ENCODE measurements around the gene ZC3H7B.
"Not testable (repeated sequence)": the region's sequence is repeated elsewhere in the genome, so short reads cannot be mapped to it uniquely, and the experiment has no call there.

Gene ZC3H7B

GRCh38 chr22:41286639-41287091, 14.7 kb upstream of the ZC3H7B start:
- TF ChIP-seq, protein P1, sequence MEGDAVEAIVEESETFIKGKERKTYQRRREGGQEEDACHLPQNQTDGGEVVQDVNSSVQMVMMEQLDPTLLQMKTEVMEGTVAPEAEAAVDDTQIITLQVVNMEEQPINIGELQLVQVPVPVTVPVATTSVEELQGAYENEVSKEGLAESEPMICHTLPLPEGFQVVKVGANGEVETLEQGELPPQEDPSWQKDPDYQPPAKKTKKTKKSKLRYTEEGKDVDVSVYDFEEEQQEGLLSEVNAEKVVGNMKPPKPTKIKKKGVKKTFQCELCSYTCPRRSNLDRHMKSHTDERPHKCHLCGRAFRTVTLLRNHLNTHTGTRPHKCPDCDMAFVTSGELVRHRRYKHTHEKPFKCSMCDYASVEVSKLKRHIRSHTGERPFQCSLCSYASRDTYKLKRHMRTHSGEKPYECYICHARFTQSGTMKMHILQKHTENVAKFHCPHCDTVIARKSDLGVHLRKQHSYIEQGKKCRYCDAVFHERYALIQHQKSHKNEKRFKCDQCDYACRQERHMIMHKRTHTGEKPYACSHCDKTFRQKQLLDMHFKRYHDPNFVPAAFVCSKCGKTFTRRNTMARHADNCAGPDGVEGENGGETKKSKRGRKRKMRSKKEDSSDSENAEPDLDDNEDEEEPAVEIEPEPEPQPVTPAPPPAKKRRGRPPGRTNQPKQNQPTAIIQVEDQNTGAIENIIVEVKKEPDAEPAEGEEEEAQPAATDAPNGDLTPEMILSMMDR (conservative IDR thresholded peaks at IDR 0.05), result no peak
- peak overlapping the region; percentile 89 for H3K27ac ChIP-seq

GRCh38 chr22:41288245-41288946, 12.9 kb upstream of the ZC3H7B start:
- peak overlapping the region; percentile 89 for H3K27ac ChIP-seq
- TF ChIP-seq, protein P1 (conservative IDR thresholded peaks at IDR 0.05), result no peak

GRCh38 chr22:41289671-41290070, 11.7 kb upstream of the ZC3H7B start:
- H3K27ac ChIP-seq, result peak overlapping the region; percentile 89; the same call in 1 of the 2 replicates
- TF ChIP-seq, protein P1 (conservative IDR thresholded peaks at IDR 0.05), result no peak

- no peak overlapping the region for H3K27ac ChIP-seq
- TF ChIP-seq, protein P1 (conservative IDR thresholded peaks at IDR 0.05), result no peak
Observed at GRCh38 chr22:41290262-41291221, 10.8 kb upstream of the ZC3H7B start.

DNA sequence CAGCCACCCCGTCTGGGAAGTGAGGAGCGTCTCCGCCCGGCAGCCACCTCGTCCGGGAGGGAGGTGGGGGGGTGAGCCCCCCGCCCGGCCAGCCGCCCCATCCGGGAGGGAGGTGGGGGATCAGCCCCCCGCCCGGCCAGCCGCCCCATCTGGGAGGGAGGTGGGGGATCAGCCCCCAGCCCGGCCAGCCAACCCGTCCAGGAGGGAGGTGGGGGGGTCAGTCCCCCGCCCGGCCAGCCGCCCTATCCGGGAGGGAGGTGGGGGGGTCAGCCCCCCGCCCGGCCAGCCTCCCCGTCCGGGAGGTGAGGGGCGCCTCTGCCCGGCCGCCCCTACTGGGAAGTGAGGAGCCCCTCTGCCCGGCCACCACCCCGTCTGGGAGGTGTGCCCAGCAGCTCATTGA, 6.5 kb upstream of the ZC3H7B start:
- not testable (repeated sequence) for H3K27ac ChIP-seq

GRCh38 chr22:41296826-41297667, 4.3 kb upstream of the ZC3H7B start:
- H3K27ac ChIP-seq, result no peak overlapping the region
- TF ChIP-seq, protein P1 (conservative IDR thresholded peaks at IDR 0.05), result no peak

- H3K27ac ChIP-seq, result peak overlapping the region; percentile 95
- TF ChIP-seq, protein P1 (conservative IDR thresholded peaks at IDR 0.05), result no peak
Observed at GRCh38 chr22:41300661-41301060, 664 bp upstream of the ZC3H7B start.
